Epithelial cell of prostate (primary cell): ENCODE data around the gene FAM222B.
"Not testable (repeated sequence)": the region's sequence is repeated elsewhere in the genome, so short reads cannot be mapped to it uniquely, and the experiment has no call there.

Experiments used
- DNase-seq: peaks from one replicate; pipeline ENCODE4 v3.0.0-alpha.2; 2011; ENCODE audit warnings: low read depth, low spot score
- H3K27ac ChIP-seq: fragments of 450-650 bp; 2 replicates; pipeline ENCODE4 v1.5.1; 2017; ENCODE audit warnings: mild to moderate bottlenecking

The FAM222B gene

DNA sequence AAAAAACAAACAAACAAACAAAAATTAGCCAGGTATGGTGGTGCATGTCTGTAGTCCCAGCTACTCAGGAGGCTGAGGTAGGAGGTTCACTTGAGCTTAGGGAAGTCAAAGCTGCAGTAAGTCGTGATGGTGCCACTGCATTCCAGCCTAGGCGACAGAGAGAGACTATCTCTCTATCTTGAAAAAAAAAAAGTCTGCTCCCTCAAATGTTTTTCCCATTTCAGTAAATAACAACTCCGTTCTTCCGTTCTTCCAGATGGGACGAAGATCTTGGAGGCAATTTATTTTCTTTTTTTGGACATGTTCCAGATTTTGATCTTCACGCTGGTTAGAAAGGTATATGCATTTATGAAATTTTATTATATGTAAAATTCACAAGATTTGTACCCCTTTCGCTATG is 31.2 kb upstream of the FAM222B start:
- DNase-seq = no peak
- no peak overlapping the region for H3K27ac ChIP-seq

DNA sequence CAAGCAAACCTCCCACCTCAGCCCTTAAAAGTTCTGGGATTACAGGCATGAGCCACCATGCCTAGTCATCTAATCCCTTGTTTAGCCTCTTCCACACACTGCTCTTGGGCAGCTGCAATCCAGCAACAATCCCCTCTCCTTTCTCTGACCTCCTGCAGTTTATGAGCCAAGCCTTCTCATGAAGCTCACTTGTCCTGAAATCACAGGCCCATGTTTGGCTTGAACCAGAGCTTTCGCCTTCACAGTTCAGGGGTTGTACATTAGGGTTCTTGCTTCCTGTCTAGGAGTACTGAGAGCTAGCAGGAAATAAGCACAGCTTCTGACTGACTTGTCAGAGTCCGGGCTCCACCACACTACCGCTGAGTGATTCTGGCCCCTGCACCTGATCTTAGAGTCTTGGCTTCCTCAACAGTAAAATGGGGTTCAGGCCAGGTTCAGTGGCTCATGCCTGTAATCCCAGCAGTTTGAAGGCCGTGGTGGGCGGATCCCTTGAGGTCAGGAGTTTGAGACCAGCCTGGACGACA is 28.5 kb upstream of the FAM222B start:
- DNase-seq = no peak
- no peak overlapping the region for H3K27ac ChIP-seq

GRCh38 chr17:28867276-28867675 is 24.7 kb upstream of the FAM222B start:
- DNase-seq = no peak
- no peak overlapping the region for H3K27ac ChIP-seq

DNA sequence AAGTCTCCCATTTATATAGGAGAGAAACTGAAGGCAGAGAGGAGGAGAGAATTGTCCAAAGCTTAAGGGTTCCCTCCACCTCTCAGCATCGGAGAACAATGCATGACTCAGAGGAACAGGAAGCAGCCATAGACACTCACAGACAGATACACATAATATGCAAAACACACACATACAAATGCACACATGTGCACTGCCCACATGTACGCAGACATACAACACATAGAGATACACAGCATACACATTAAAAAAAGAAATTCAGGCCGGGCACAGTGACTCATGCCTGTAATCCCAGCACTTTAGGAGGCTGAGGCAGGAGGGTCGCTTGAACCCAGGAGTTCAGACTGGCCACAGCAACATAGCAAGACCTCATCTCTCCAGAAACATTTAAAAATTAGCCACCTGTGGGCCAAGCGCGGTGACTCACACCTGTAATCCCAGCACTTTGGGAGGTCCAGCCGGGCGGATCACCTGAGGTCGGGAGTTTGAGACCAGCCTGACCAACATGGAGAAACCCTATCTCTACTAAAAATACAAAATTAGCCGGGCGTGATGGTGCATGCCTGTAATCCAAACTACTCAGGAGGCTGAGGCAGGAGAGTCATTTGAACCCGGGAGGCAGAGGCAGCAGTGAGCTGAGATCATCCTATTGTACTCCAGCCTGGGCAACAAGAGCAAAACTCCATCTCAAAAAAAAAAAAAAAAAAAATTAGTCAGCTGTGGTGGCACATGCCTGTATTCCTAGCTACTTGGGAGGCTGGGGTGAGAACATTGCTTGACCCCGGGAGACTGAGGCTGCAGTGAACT is 23.6 kb upstream of the FAM222B start:
- H3K27ac ChIP-seq = no peak overlapping the region
- no peak for DNase-seq

DNA sequence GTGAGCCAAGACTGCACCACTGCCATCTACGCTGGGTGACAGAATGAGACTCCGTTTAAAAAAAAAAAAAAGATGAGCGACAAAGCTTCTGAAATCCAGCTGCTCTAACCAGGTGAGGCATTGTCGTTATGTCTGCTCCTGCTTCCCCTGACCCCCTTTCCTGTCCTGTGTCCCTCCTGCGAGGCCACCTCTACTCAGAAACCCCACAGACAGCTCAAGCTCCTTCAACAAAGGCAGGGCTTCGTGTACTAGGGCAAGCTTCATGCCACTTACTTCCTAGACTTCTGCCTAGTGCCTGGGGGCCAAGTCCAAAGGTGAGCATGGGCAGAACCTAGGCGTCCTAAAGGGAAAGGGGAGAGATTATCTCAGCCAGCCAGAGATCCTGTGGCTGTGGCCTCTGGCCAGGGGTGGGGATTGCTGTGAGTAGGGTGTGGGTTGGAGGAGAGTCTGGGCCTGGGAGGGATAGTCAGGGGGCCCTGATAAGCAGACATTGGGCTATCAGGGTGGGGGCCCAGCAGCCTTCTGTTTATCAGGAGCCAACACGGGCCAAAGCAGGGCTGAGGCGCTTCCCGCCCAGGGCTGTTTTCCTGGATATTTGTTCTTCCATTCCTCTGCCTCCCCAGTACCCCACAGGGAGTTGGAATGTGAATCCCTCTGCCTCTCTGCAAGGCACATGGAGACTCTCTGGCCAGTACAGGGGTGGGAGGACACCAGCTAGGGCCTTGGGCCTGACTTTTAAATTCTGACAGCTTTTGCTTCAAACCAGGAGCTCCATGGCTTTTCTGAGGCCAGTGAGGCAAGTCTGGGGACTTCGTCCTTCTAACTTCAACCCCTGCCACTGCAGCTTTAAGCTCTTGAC is 22.6 kb upstream of the FAM222B start:
- DNase-seq = no peak
- no peak overlapping the region for H3K27ac ChIP-seq

DNA sequence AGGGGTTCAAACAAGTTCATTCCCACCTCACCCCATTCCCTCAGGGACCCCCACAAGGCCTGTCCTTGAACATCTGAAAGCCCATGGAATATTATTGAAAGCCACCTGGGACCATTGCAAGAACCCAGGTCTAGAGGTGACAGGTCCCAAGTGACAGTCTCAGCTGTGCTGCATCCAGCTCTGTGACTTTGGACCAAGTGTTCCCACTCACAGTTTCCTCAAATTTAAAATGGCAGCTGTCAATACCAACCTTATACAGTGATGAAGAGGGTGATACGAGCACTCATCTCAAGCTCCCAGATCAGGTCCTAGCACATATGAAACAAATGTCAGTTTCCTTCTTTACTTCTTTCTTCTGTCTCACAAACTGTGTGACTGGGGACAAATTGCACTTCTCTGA is 21.4 kb upstream of the FAM222B start:
- no peak overlapping the region for H3K27ac ChIP-seq
- DNase-seq = no peak

DNA sequence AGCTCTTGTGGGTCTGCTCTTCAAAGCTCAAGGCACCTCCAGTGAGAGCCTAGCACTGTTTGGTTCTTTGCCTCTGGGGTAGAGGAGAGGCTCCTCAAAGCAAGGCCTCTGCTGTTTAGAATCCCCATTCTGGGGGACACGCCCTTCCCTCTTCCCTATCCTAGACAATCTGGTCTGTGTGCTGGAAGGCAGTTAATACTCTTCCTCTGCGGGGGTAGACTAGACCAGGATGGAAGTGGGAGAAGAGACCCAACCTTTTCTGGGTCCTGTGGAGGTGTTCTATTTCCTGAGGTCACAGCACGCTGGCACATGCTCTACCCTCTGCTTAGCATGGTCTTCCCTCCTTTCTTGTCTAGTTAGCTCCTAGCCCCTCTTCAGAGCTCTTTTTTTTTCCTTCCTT is 20.0 kb upstream of the FAM222B start:
- H3K27ac ChIP-seq = no peak overlapping the region
- no peak for DNase-seq

- no peak for DNase-seq
- no peak overlapping the region for H3K27ac ChIP-seq
Observed at GRCh38 chr17:28861393-28862203, 19.0 kb upstream of the FAM222B start.

DNA sequence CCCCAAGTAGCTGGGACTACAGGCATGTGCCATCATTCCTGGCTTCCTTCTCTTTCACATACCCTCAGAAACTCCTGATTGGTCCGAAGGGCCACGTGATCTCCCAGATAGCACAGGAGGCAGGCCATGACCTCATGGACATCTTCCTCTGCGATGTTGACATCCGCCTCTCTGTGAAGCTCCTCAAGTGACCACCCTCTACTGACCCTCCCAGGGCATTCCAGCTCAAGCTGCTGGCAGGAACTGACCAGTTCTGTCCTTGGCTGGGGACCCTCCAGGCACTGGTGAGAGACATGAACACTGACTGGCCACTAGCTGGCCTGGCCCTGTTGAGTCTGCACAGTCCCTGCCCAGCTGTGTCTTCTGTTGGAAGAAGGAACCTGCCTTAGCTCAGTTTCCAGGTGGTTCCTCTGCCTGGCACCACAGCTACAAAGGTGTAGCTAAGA is 17.8 kb upstream of the FAM222B start:
- DNase-seq = no peak
- H3K27ac ChIP-seq = no peak overlapping the region

DNA sequence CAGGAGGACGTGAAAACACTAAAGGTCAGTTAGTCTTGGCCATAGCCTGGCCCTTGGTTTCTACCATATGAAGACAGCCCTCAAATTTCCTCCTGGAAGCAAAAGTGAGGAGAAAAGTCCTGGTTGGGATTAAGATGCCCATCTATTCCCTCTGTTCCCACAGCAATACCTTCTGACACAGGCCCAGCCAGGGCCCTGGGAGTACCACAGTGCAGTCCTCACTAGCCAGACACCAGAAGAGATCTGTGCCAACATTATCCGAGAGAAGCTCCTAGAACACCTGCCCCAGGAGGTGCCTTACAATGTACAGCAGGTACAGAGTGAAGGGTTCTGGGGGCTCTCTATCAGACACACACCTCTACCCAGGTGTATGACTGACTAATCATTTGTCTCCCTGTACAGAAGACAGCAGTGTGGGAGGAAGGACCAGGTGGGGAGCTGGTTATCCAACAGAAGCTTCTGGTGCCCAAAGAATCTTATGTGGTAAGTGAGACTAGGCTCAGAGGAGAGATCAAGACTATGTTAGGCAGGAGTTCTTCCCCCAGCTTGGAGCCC is 16.3 kb upstream of the FAM222B start:
- H3K27ac ChIP-seq = no peak overlapping the region
- DNase-seq = no peak

- no peak overlapping the region for H3K27ac ChIP-seq
- no peak for DNase-seq
Observed at GRCh38 chr17:28857905-28858800, 15.6 kb upstream of the FAM222B start.

GRCh38 chr17:28856028-28856574 is 13.5 kb upstream of the FAM222B start:
- DNase-seq = no peak
- H3K27ac ChIP-seq = no peak overlapping the region

GRCh38 chr17:28855336-28855679 is 12.7 kb upstream of the FAM222B start:
- no peak for DNase-seq
- H3K27ac ChIP-seq = peak overlapping the region; percentile 22

GRCh38 chr17:28854457-28855335 is 12.1 kb upstream of the FAM222B start, which contains the start of gene ERAL1:
TSS of gene ERAL1 (plus strand) at chr17:28855016. CDS start at chr17:28855035, 19 bp downstream.
- H3K27ac ChIP-seq = peak within 1 kb of the TSS; percentile 22
- peak; percentile 37 for DNase-seq

DNA sequence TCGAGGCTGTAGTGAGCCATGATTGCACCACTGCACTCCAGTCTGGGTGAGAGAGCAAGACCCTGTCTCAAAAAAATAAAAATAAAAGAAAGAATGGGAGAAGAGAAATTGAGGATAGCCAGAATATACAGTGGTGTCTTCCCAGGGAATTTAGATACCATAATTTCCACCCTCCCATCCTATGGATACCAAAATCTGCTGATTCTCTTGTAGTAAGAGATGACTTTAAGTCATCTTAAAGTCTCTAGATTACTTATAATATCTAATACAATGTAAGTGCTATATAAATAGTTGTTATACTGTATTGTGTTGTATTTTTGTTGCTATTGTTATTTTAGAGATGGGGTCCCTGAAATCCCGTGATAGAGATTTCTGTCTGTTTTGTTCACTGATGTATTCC is 10.7 kb upstream of the FAM222B start:
- no peak overlapping the region for H3K27ac ChIP-seq

GRCh38 chr17:28849281-28849680 is 6.7 kb upstream of the FAM222B start:
- no peak overlapping the region for H3K27ac ChIP-seq
- no peak for DNase-seq

More for the DNA sequence above, 10.7 kb upstream of the FAM222B start:
- DNase-seq = no peak

DNA sequence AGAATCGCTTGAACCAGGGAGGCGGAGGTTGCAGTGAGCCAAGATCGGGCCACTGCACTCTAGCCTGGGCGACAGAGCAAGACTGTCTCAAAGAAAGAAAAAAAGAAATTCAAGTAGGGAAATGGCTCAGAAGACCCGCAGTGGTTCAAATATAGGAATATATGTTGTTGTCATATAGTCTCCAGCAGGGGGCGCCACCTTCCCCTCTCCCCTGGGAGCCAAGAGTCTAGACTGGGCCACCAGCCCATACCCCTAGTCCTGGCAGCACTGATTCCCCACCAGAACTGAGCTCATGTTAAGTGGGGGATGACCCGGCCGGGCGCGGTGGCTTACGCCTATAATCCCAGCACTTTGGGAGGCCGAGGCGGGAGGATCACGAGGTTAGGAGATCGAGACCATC is 6.1 kb upstream of the FAM222B start:
- not testable (repeated sequence) for H3K27ac ChIP-seq, DNase-seq

DNA sequence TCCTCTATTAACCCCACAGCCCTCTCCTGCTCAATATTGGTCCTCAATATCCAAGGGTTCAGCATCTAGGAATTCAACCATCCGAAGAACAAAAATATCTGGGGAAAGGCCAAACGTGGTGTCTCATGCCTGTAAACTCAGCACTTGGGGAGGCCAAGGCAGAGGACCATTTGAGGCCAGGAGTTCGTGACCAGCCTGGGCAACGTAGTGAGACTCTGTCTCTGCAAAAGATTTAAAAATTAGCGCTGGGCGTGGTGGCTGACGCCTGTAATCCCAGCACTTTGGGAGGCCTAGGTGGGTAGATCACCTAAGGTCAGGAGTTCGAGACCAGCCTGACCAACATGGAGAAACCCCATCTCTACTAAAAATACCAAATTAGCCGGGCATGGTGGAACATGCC is 4.1 kb upstream of the FAM222B start:
- DNase-seq, H3K27ac ChIP-seq: not testable (repeated sequence)
